Hepatocyte (in vitro differentiated cells): Measurements from ENCODE around the gene AGBL1. TPM values are rescaled to one million over a fixed set of nuclear protein-coding genes. Genes with fewer than 3 reads are reported as not detected.

ENCODE experiments used
- DNase-seq: peaks from one replicate; pipeline ENCODE4 v3.0.0-alpha.2; 2016; ENCODE audit warnings: low spot score
- H2AFZ ChIP-seq: fragments of 200-600 bp; sonication (generic); 2 replicates; pipeline ENCODE4 v1.6.0; 2016; ENCODE audit warnings: antibody characterized with exemption, mild to moderate bottlenecking
- H3K27ac ChIP-seq: fragments of 200-600 bp; sonication (generic); 2 replicates; pipeline ENCODE4 v1.5.1; 2016; ENCODE audit warnings: mild to moderate bottlenecking
- H3K27me3 ChIP-seq: fragments of 200-600 bp; sonication (generic); 2 replicates; pipeline ENCODE4 v1.6.1; 2016
- H3K36me3 ChIP-seq: fragments of 200-600 bp; sonication (generic); replicated peaks from 2 replicates; pipeline ENCODE4 v1.5.1; 2016; ENCODE audit warnings: low read depth; ENCODE audit not compliant: insufficient read depth
- H3K4me1 ChIP-seq: fragments of 200-600 bp; sonication (generic); 2 replicates; pipeline ENCODE4 v1.5.1; 2016; ENCODE audit warnings: mild to moderate bottlenecking, moderate library complexity; ENCODE audit not compliant: insufficient read depth
- H3K4me2 ChIP-seq: fragments of 200-600 bp; sonication (generic); 2 replicates; pipeline ENCODE4 v1.6.0; 2016
- H3K4me3 ChIP-seq: fragments of 200-600 bp; sonication (generic); 2 replicates; pipeline ENCODE4 v1.5.1; 2016; ENCODE audit warnings: mild to moderate bottlenecking
- H3K79me2 ChIP-seq: fragments of 200-600 bp; sonication (generic); 2 replicates; pipeline ENCODE4 v1.6.0; 2017; ENCODE audit warnings: mild to moderate bottlenecking
- H3K9me2 ChIP-seq: fragments of 200-600 bp; sonication (generic); replicated peaks from 2 replicates; pipeline ENCODE4 v1.6.0; 2017; ENCODE audit warnings: mild to moderate bottlenecking; ENCODE audit not compliant: insufficient read depth
- H3K9me3 ChIP-seq: fragments of 200-600 bp; sonication (generic); 2 replicates; pipeline ENCODE4 v1.5.1; 2016; ENCODE audit warnings: low read depth, mild to moderate bottlenecking
- H4K20me1 ChIP-seq: fragments of 200-600 bp; sonication (generic); 2 replicates; pipeline ENCODE4 v1.6.0; 2016; ENCODE audit warnings: mild to moderate bottlenecking; ENCODE audit not compliant: insufficient read depth, poor library complexity, severe bottlenecking
- CTCF ChIP-seq: fragments of 200-600 bp; sonication (generic); IDR thresholded peaks from 2 replicates; pipeline ENCODE4 v1.5.1; 2016; ENCODE audit warnings: antibody characterized with exemption, mild to moderate bottlenecking; ENCODE audit not compliant: poor library complexity
- EZH2 ChIP-seq: fragments of 200-600 bp; sonication (generic); IDR thresholded peaks from 2 replicates; pipeline ENCODE4 v1.6.1; 2016; ENCODE audit warnings: antibody characterized with exemption, mild to moderate bottlenecking, borderline replicate concordance
- EZH2phosphoT487 ChIP-seq: fragments of 200-600 bp; sonication (generic); IDR thresholded peaks from one replicate; pipeline ENCODE4 v1.6.1; 2018; ENCODE audit warnings: antibody characterized with exemption, mild to moderate bottlenecking, low read depth, moderate library complexity; ENCODE audit not compliant: unreplicated experiment, severe bottlenecking
- WGBS: methylation state at CpG from one replicate; pipeline ENCODE4 v1.1.6; 2016; ENCODE audit warnings: low lambda C conversion rate; ENCODE audit errors: missing lambda C conversion rate; 5-methylcytosine and 5-hydroxymethylcytosine counted together
- polyA plus RNA-seq: library from polyadenylated mRNA; unstranded; fragments of >200 nt; fragmentation: Nextera tagmentation; extraction: Ambion mirVana; gene quantifications from 2 replicates; pipeline ENCODE4 v1.2.1, GENCODE V29; 2016
- total RNA-seq: library from RNA; depleted of rRNA; stranded (reverse); fragments of >200 nt; gene quantifications from 2 replicates; pipeline ENCODE4 v1.2.3, GENCODE V29; 2014

Gene AGBL1
- total and polyA plus RNA-seq, 2 experiments from 2014 or later: not detected

GRCh38 chr15:86256628-86257027 is 177.0 kb downstream of the AGBL1 start:
- Histone ChIP-seq H3K27me3 (no peaks in the 10 kb centered on the region), H4K20me1 (no peaks in the 10 kb centered on the region), H3K4me3 (no peak overlapping the region), H2AFZ (no peak overlapping the region), H3K36me3 (no peaks in the 10 kb centered on the region), H3K9me3 (no peaks in the 10 kb centered on the region), H3K4me1 (no peaks in the 10 kb centered on the region), H3K9me2 (no peaks in the 10 kb centered on the region), H3K4me2 (no peak overlapping the region), H3K27ac (no peak overlapping the region), H3K79me2 (no peaks in the 10 kb centered on the region)
- no peak for DNase-seq
- TF ChIP-seq CTCF: no peak
- no peak for TF ChIP-seq EZH2phosphoT487
- TF ChIP-seq EZH2: no peak
- 82% methylated on average over 6 of the region's 6 CpGs for WGBS

DNA sequence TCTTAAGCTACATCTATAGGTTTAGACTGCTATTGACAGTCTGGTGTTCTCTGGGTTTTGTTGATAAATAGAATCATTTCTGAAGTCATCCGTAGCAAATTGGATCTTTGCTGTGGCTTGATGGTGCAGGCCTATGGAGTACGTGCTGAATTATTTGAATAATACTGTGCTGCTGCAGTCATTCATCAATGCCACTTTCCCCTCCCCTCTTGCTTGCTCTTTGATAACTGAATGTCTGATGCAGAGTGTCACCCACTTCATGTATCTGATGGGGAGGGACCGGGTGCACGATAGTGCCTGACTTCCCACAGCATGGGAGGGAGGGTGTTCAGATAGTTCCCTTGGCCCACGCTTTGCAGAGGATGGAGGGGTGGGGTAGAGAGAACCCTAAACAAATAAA is 179.9 kb downstream of the AGBL1 start:
- no peaks in the 10 kb centered on the region for H3K27me3 ChIP-seq
- H3K4me2 ChIP-seq: no peak overlapping the region
- DNase-seq: no peak
- H3K79me2 ChIP-seq: no peaks in the 10 kb centered on the region
- WGBS: 84% methylated on average over 5 of the region's 5 CpGs
- no peak overlapping the region for H3K4me3 ChIP-seq
- no peak overlapping the region for H2AFZ ChIP-seq
- no peaks in the 10 kb centered on the region for H3K9me3 ChIP-seq
- H3K27ac ChIP-seq: no peak overlapping the region
- no peaks in the 10 kb centered on the region for H3K4me1 ChIP-seq
- H3K36me3 ChIP-seq: no peaks in the 10 kb centered on the region
- H3K9me2 ChIP-seq: no peaks in the 10 kb centered on the region
- TF ChIP-seq EZH2phosphoT487: no peak
- TF ChIP-seq EZH2: no peak
- no peak for TF ChIP-seq CTCF
- H4K20me1 ChIP-seq: no peaks in the 10 kb centered on the region

DNA sequence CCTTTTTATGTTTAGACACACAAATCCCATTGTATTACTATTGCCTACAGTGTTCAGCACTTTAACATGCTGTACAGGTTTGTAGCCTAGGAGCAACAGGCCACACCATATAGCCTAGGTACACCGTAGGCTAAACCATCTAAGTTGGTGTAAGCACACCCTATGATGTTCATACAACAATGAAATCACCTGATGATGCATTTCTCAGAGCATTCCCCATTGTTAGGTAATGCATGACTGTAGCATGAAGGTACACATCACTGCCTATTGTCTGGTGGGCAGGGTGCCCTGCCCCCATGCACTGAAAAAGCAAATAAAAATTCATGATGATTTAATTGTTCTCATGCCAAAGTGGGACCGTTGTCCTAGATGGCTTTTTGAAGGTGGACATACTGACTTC is 183.6 kb downstream of the AGBL1 start:
- no peaks in the 10 kb centered on the region for H3K27me3 ChIP-seq
- H4K20me1 ChIP-seq: no peaks in the 10 kb centered on the region
- no peaks in the 10 kb centered on the region for H3K79me2 ChIP-seq
- no peaks in the 10 kb centered on the region for H3K4me1 ChIP-seq
- no peaks in the 10 kb centered on the region for H3K9me3 ChIP-seq
- no peaks in the 10 kb centered on the region for H3K9me2 ChIP-seq
- H3K36me3 ChIP-seq: no peaks in the 10 kb centered on the region
- no peak for TF ChIP-seq CTCF
- no peak overlapping the region for H2AFZ ChIP-seq
- H3K4me2 ChIP-seq: no peak overlapping the region
- H3K27ac ChIP-seq: no peak overlapping the region
- WGBS: 87% methylated on average over 2 of the region's 2 CpGs
- no peak for DNase-seq
- no peak overlapping the region for H3K4me3 ChIP-seq

- no peak for TF ChIP-seq EZH2
- TF ChIP-seq EZH2phosphoT487: no peak
- no peak for TF ChIP-seq CTCF
- Histone ChIP-seq H3K9me2 (no peaks in the 10 kb centered on the region), H3K9me3 (no peaks in the 10 kb centered on the region), H3K36me3 (no peaks in the 10 kb centered on the region), H3K27ac (no peak overlapping the region), H4K20me1 (no peaks in the 10 kb centered on the region), H2AFZ (no peak overlapping the region), H3K4me1 (no peaks in the 10 kb centered on the region), H3K79me2 (no peaks in the 10 kb centered on the region), H3K4me2 (no peak overlapping the region), H3K27me3 (no peaks in the 10 kb centered on the region), H3K4me3 (no peak overlapping the region)
- 78% methylated on average over 6 of the region's 6 CpGs for WGBS
- DNase-seq: no peak
Observed at GRCh38 chr15:86266896-86267484, 187.3 kb downstream of the AGBL1 start.
